Measurements from ENCODE around the gene PMAIP1.
A peak's percentile ranks its signal among the peaks of the same experiment; 100 is the strongest.
"Not testable (repeated sequence)": the region's sequence is repeated elsewhere in the genome, so short reads cannot be mapped to it uniquely, and the experiment has no call there.

Gene PMAIP1

DNA sequence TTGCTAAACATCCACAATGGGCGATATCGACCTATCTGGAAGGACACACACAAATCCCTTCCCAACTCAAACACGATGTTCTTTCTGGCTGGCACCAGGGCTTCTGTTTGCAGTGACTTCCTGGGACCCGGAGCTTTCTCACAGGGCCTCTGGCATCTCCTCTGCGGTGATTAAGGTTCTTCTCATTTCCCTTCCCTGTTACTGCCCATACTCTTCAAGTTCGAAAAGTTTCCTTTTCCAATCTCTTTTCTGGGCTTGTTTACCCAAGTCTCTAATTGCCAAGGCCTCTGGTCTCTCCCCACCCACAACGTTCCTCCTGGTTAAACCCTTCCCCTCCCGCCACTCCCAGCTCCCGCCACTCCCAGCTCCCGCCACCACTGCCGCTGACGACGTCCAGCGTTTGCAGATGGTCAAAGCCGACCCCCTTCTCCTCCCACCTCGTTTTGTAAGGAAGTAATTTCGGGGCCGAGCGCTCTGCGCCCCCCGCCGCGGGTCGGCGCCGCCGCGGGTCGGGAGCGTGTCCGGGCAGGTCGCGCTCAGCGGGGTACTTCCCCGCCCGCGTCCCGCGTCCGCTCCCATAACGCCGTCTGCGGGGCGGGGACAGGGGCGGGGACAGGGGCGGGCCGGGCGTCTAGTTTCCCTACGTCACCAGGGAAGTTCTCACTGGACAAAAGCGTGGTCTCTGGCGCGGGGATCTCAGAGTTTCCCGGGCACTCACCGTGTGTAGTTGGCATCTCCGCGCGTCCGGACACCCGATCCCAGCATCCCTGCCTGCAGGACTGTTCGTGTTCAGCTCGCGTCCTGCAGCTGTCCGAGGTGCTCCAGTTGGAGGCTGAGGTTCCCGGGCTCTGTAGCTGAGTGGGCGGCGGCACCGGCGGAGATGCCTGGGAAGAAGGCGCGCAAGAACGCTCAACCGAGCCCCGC lies at the start of gene PMAIP1:
TSS of gene PMAIP1 (plus strand) at position 699 of the 924 bp plus-strand sequence. CDS start at position 881, 182 bp downstream.
- DNase-seq: peak; percentile 92

DNA sequence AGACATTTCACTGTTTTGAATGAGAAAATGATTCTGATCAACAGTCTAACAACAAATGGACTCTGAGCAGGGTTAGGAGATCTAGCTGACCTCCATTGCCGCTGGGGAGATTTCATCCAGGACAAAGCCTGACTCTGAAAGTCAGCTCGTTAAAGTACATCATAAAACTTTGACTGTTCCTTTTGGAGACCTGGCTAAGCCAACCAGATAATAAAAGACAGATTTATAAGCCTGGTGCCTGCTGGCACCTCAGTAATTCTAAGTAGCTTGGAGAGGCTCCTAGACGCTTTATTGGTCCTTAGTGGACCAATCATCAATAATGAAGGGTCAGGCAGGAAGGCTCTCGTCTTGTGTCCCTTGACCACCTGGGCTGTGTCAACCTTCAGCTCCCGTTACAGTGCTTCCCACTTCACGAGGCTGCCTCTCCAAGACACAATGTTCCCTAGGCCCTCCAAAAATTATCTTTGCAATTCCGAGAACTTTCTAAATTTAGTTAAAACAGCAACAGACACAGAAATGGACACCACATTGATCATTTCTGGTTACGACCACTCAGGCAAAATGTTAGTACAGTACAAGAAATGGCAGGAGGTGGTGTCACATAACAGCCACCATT lies 47.9 kb upstream of the PMAIP1 start:
- DNase-seq: no peak

DNA sequence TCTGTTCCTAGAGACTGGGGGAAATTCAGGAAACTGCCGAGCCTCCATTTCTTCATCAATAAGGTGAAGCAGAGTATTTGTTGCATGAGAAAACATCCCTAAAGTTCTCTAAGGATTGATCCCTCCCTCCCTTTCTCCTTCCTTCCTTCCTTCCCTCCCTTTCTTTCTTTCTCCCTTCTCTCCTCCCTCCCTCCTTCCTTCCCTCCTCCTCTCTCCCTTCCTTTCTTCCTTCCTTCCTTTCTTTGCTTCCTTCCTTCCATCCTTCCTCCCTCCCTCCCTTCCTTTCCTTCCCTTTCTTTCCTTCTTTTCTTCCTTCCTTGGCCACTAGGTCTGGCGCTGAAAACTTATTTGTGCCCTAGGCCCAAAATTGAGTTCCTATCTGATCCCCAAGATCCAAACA lies 47.2 kb upstream of the PMAIP1 start:
- no peak for DNase-seq

DNA sequence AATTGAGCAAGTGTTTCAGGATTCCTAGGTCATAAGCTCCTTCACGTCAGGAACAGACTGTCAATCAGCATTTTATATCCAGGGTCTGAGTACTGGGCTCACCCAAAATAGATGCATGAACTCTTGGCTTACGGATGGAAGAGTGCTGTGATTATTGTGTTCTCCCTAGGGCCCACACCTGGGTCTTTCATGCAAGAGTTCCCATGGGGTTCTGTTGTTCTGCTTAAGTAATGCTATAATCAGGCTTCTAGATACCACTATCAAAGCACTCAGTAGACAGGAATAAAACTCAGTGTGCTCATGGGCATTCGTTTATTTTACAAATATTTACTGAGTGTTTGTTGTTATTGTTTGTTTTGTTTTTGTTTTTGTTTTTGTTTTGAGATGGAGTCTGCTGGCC lies 46.4 kb upstream of the PMAIP1 start:
- DNase-seq: no peak

DNA sequence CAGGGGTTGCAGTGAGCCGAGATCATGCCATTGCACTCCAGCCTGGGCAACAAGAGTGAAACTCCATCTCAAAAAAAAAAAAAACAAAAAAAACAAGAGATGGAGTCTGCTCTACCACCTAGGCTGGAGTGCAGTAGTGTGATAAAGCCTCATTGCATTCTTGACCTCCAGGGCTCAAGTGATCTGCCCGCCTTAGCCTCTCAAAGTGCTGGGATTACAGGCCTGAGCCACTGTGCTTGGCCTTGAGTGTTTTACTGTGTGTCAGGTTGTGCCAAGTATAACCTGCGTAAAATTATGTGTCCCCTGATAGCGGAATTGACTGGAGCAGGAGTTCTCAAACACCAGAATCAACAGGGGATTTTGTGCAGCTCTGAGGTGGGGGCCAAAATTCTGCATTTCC lies 45.8 kb upstream of the PMAIP1 start:
- DNase-seq: not testable (repeated sequence)

DNA sequence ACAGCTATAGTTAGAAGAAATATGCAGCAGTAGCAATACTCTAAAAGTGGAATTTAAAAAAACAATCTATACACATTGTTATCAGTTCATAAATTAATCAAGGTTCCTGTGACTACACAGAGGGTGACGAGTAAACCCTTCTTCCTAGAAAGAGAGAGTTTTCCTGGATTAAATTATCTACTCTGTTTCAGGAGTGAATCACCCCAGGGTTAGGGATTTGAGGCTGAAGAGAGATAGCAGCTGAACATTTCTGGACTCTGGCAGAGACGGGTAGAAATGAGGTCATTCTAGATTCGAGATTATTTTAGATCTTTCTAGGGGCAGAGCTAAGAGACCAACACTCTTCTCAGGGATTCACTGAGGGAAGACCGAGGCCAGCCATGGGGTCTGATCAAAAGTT lies 38.8 kb upstream of the PMAIP1 start:
- DNase-seq: no peak

DNA sequence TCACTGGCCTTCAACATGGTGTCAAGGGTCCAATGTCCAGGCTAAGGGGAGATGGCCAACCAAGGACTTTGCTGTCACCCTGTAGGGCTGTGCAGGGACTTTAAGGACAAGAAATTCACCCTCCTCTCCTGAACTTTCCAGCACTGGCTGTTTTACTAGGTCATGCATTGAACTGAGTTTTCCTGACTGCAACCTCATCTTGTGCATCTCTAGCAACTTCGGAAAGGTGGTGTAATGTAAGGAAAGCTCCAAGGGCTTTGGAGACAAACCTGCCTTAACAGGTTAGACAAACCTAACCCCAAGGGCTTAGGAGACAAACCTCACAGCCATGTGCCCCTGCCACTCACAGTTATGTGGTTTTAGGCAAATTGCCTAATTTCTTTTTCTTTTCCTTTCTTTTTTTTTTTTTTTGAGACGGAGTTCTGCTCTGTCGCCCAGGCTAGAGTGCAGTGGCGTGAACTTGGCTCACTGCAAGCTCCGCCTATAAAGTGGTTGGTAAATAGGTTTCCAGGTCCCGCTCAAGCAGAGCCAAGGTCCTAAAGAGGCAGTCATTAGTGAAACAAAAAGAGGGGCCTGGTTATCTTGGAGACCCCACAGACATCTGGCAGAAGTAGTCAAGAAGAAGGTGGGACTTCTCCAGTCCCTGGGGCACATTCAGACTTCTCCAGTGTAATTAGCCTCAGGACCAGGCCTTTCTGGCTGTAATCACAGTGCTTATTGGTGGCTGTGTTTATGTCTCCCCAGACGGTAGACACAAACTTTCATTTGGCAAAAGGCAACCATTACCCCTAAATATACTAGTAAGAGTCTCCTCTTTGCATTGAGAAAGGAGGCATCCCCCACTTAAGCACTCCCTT lies 37.6 kb upstream of the PMAIP1 start:
- DNase-seq: no peak

DNA sequence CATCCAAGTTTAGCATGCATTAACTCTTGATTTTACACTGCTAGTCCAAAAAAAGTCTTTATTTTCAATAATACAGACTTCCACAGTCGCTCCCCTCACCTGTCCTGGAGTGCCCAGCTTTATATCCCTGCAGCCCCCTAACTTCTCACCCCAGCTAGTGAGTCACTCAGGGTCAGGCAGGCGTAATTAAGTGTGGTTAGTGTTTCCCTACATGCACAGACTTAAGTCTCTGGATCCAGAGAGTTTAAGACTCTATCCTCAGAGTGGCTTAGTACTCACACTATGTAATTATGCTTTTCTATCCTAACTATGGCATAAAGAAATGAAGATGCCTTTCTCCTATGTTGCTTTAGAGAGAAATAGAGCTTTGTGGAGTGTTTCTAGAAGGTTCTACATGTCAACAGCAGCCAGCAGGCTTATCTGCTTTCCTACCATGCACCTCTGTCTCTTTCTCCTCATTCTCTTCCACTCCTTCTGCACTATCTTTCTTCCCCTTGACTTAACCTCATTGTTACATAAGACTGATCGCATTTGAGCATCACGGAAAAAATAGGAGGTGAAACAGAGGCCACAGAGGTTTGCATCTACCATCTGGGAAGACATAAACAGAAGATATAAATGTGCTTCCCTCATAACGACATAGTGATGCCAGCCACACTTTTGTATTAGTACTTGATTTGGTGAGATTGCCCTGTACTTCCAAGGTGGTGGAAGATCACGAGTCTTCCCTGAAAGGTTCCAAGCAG lies 34.4 kb upstream of the PMAIP1 start:
- DNase-seq: no peak

DNA sequence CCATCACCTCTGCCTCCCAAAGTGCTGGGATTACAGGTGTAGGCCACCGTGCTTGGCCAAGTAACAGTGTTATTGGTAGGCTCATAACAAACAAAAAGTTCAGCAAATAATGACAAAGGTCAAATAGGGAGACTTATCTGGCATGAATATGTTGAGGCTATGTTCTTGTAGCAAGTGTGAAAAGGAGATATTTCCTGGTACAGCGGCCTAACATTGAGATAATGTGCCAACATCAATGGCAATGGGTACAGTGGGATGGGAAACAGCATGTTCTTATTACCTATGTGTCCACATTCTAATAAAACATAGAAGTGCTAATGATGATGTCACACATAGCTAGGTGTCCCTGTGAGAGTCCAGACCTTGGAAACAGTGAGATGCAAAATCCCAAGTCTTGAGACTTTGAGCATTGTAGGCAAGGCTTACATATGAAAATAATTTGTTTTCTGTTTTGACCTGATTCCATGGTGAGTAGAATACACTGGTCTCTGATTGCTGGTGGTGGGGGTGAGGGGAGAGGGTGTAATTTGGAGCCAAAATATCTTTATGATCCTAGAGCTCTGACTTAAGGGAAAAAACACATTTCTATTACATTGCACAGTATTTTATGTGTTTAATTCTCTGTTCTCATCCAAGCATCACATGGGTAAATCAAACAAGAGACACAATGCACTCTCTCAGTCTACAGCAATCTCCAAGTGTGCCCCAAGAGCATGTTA lies 33.1 kb upstream of the PMAIP1 start:
- no peak for DNase-seq

DNA sequence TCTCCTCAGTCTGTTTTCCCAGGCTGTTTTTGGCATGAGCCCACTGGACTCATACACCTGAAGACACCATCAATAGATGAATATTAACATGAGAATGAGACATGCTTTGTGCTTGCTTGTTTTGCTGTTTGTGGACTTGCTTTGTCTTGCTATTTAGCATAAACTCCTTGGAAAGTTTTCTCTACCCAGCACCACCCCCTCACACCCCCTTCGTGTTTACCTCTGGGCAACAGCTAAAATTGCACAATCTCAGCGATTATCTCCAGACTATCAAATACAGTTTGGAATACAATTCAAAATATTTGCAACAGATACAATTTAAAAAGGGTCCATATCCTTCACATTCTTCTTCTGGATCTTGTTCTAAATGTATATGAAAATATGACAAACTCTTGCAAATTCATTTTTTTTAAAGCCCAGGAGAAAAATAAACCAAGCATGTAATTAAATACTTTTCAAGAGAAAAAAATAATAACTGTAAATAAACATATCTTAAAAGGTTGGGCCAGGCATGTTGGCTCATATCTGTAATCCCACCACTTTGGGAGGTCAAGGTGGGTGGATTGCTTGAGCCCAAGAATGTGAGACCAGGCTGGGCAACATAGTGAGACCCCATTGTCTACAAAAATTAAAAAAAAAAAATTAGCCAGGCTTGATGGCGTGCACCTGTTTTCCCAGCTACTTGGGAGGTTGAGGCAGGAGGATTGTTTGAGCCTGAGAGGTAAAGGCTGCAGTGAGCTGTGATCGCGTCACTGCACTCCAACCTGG lies 32.3 kb upstream of the PMAIP1 start:
- DNase-seq: no peak

DNA sequence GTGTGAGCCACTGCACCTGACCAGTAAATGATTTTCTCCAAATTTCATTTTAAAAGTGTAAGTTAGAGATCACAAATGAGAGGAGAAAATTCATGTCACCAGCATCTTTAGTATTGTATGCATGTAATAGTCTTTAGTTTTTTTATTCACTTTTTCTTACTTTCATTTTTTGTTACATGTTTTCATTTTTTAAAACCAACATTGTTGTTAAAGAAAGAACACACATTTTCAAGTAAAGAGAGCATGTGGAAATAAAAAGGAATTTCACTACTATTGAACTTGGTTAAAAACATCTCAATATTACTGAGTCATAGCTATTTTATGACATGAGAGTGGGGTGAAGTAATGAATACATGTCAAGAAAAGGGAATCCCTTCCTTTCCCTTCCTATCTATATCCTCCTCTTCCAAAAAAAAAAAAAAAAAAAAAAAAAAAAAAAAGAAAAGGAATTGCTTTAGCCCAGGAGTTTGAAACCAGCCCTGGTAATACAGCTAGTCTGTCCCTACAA lies 29.1 kb upstream of the PMAIP1 start:
- no peak for DNase-seq

DNA sequence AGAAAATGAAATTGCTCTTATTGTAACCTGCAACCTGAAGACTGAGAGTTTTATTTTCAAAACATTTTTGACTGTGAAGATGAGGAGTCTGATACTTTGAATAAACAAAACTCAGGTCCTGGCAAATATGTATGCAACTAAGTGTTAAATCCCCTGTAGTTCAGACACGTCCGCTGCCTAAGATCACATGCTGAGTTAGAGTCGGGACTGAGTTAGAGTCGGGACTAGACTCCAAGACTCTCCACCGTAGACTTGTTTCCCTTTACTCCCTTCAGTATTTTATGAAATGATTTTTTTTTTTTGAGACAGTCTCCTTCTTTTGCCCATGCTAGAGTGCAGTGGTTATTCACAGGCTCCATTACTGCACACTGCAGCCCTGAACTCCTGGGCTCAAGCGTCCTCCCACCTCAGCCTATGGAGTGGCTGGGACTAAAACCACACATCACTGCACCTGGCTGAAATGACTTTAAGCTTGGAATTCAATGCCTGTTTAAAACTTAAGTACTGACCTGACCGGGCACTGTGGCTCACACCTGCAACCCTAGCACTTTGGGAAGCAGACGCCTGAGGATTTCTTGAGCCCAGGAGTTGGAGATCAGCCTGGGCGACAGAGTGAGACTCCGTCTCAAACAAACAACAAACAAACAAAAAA lies 28.0 kb upstream of the PMAIP1 start:
- DNase-seq: no peak

DNA sequence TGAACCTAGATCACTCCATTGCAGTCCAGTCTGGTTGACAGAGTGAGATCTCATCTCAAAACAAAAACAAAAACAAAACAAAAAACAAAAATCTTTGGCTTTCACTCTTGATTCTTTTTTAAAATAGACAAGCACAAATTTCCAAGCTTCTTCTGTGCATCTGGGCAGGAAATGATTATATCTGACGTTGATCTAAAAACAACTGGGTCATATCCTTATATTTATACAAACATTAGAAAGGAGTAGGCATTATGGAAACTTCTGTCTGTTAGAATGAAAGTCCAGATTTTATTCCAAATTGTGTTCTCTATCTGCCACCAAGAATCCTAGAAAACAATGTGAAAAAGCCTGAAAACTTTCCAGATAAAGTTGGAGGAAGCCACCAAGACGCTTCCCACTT lies 26.2 kb upstream of the PMAIP1 start:
- no peak for DNase-seq

DNA sequence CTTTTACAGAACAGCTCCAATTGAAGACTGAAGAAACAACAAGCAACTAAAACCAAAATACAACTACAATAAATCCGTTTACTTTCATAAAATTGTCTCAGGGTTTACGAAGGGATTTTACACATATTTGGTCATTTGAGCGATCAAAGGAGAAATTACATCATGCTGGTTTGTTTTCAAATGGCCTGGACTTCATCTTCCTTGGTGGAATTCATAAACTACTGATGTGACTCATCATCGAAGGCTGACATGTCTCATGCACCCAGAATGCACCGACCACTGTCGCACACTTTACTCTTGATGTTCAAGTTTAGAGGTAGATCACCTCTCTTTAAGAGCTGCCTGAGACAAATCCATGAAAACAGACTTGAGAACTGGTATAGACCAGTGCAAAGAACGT lies 25.6 kb upstream of the PMAIP1 start:
- no peak for DNase-seq

DNA sequence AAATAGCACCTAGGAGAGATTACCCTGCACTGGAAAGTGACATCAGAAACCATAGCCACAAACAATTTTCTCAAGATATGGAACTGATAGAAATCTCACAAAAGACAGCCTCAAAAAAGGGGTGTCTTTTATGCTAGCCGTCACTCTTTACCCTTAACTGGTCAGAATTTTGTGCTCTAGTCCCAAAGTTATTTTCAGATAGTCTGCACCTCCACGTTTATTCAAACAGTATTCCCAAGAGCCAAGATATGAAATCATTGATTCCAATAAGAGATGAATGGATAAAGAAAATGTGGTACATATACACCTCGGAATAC lies 23.5 kb upstream of the PMAIP1 start:
- no peak for DNase-seq

DNA sequence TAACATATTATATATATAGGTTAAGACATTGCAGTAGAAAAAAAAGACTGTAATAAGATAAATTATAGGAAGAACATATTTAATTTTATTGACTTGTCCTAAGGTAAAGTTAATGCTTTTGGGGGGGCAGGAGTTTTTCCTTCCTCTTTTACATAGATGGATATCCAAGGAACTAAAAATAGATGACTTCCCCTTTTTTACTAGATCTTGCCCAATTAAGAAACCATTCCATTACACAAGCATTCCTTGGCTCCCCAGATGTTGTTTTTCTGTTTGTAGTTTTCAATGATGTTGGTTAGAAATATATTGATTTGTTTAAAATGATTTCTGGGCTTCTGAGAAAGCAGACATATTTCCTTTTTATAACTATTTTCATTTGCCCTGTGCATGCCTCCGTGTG lies 22.4 kb upstream of the PMAIP1 start:
- no peak for DNase-seq

DNA sequence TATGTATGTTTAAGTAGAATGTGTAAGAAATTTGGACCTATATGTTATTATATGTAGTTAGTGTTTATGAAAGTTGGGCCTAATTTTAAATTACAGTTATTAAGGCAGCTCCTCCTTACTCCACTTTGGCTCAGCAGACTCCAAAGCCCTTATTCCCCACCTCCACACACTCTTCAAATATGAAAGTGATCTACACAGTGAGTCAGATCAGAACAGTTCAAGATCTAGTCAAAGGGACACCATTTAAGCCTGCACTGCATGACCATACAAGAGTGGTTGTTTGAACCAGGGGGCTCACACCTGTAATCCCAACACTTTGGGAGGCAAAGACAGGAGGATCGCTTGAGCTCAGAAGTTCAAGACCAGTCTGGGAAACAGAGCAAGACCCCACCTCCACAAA lies 21.2 kb upstream of the PMAIP1 start:
- no peak for DNase-seq

DNA sequence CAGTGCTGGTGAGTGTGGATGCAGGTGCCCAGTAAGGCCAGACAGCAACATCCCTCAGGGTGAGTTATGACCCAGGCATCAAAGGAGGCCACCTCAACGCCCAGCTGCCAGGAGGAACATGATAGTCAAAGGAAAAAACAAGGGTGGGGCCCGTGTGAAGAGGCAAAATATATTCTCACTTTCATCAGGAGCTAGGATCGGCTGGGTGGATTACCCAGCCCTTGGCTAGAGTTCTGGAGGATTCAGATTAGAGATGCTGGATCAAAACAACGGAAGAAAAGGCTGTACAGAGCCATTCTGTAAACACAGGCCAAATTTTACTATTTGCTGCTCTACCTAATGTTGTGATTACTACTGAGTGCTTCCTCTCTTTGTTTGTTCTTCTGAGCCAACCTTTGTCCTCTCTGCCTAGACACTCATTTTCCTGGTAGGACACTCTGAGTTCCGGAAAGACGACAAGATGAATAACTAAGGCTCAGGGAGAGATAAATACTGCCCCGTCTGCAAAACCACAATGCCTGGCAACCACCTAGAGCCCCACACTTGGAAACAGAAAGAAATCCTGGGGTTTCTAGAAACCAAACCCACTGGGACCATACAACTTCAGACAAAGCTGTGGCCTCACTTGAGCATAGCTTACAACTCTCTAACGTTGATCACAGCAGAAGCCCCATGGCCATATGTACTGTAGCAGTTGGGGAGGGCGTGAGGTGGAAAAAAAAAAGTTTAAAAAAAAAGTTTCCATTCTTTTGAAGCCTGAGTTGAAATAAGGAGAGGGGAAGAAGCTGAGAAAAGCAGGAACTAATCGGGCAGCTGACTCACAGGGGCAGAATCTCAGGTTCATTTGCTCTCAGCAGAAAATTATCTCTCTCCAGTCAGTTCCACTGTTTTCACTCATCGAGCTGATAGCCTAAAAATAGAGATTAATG lies 17.8 kb upstream of the PMAIP1 start:
- DNase-seq: no peak

DNA sequence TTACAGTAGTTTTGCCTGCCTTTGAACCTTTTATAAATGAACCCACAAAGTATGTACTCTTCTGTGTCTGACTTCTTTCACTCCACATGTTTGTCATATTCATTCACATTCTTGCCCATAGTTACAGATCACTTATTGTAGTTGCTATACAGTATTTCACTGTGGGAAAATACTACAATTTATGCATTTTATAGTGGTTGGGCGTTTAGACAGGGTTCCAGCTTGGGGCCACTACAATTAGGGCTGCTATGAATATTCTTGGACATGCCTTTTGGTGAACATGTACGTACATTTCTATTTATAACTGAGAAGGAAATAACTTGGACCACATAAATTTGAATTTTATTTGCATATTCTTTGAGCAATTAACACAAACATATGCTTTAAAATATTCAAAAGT lies 15.4 kb upstream of the PMAIP1 start:
- DNase-seq: no peak
